SU-DHL-6 (cell line): ENCODE measurements around the gene PTPN13.

Experiments used
- H2AFZ ChIP-seq: fragments of 200-600 bp; sonication (generic); 2 replicates; pipeline ENCODE4 v1.6.1; 2014; ENCODE audit warnings: low read depth, mild to moderate bottlenecking, moderate library complexity, mixed read lengths, antibody characterized with exemption, low read length; ENCODE audit not compliant: severe bottlenecking
- H3F3A ChIP-seq: fragments of 200-600 bp; shearing (Covaris generic); 2 replicates; pipeline ENCODE4 v1.6.0; 2016; ENCODE audit warnings: antibody characterized with exemption, mild to moderate bottlenecking; ENCODE audit not compliant: insufficient read depth
- H3K27ac ChIP-seq: fragments of 200-600 bp; sonication (generic); 2 replicates; pipeline ENCODE4 v1.5.1; 2016; ENCODE audit warnings: low read depth, mild to moderate bottlenecking, low read length, moderate library complexity, mixed read lengths
- H3K27me3 ChIP-seq: fragments of 200-600 bp; sonication (generic), shearing (Covaris generic); 2 replicates; pipeline ENCODE4 v1.6.0; 2014; ENCODE audit warnings: mild to moderate bottlenecking, low read length
- H3K36me3 ChIP-seq: fragments of 200-600 bp; sonication (generic); 2 replicates; pipeline ENCODE4 v1.6.1; 2014; ENCODE audit warnings: mild to moderate bottlenecking, low read length, mixed read lengths
- H3K4me2 ChIP-seq: fragments of 300-600, 200-600 bp; shearing (Covaris generic), sonication (generic); 2 replicates; pipeline ENCODE4 v1.6.0; 2014; ENCODE audit warnings: low read length, low read depth, mild to moderate bottlenecking; ENCODE audit not compliant: poor library complexity, severe bottlenecking
- H3K4me3 ChIP-seq: fragments of 200-600 bp; sonication (generic); 2 replicates; pipeline ENCODE4 v1.5.1; 2014; ENCODE audit warnings: antibody characterized with exemption, low read length, mild to moderate bottlenecking, mixed read lengths; ENCODE audit not compliant: insufficient read depth, poor library complexity, severe bottlenecking
- H3K79me2 ChIP-seq: fragments of 200-600 bp; sonication (generic); 2 replicates; pipeline ENCODE4 v1.6.1; 2014; ENCODE audit warnings: mild to moderate bottlenecking, low read length, moderate library complexity; ENCODE audit not compliant: insufficient read depth
- H3K9ac ChIP-seq: fragments of 200-600 bp; sonication (generic); 2 replicates; pipeline ENCODE4 v1.7.0; 2014; ENCODE audit warnings: mild to moderate bottlenecking, low read length
- H3K9me2 ChIP-seq: fragments of 200-600 bp; sonication (generic); replicated peaks from 2 replicates; pipeline ENCODE4 v1.6.1; 2014; ENCODE audit warnings: low read length; ENCODE audit not compliant: insufficient read depth
- H3K9me3 ChIP-seq: fragments of 200-600 bp; sonication (generic); 2 replicates; pipeline ENCODE4 v1.6.1; 2014; ENCODE audit warnings: low read length, mixed read lengths; ENCODE audit not compliant: insufficient read depth
- H4K20me1 ChIP-seq: fragments of 200-600 bp; sonication (generic); 2 replicates; pipeline ENCODE4 v1.6.1; 2014; ENCODE audit warnings: low read depth, mild to moderate bottlenecking, antibody characterized with exemption, low read length, moderate library complexity, mixed read lengths
- EZH2phosphoT487 ChIP-seq: fragments of 200-600 bp; sonication (generic), shearing (Covaris generic); conservative IDR thresholded peaks from 2 replicates; pipeline ENCODE4 v1.6.1; 2018; ENCODE audit warnings: mild to moderate bottlenecking, antibody characterized with exemption, low read length, moderate library complexity, mixed read lengths
- TF ChIP-seq, protein P1 (sequence below): fragments of 200-600 bp; sonication (generic); IDR thresholded peaks from one replicate; pipeline ENCODE4 v1.5.1; 2017; ENCODE audit warnings: antibody characterized with exemption, mild to moderate bottlenecking, low read length, moderate library complexity; ENCODE audit not compliant: insufficient read depth, poor library complexity, severe bottlenecking

Gene PTPN13

DNA sequence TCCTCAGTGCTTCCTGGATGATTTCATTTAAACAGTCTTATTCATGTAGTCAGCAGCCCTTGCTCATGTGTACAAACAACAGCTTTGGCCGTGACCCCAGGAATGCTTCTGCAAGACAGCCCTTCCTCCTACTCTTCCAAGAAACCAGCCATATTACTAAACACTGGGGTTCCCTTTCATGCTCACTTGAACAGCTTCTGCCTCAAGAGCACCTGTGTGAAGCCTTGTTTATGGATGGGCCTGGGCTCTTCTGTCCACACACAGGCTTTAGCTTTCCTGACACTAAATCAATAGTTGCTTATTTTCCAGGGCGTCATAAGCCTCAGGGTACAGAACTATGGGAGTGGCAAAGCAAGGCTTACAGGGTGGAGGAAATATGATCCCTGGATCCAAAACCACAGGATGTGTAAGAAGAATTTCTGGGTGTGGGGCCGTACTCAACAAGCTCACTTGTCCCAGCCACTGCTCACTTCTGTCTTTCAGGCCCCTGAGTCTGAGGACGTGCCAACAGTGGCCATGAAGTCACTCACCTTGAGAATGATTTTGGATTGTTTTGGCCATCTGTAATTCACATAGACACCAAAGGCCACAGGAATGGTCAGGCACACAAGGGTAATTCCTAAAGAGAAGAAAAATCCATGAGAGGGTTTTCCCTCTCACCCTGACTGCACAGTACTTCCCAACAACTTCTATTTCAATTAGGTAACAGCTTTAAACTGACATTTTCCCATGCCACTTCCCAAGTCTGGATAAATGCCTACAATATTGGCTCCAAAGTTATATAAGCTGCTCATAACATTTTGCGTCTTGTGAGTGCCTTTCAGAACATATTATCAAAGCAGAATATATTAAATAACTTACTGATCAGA, 237.4 kb downstream of the PTPN13 start:
- Histone ChIP-seq H3K4me2 (no peak overlapping the region), H2AFZ (no peak overlapping the region), H3K9ac (no peak overlapping the region), H3K9me3 (no peaks in the 10 kb centered on the region), H3K9me2 (no peaks in the 10 kb centered on the region), H3K27me3 (no peaks in the 10 kb centered on the region), H3K79me2 (no peaks in the 10 kb centered on the region), H3K36me3 (no peaks in the 10 kb centered on the region), H3F3A (no peaks in the 10 kb centered on the region), H3K27ac (no peak overlapping the region), H3K4me3 (no peak overlapping the region), H4K20me1 (no peaks in the 10 kb centered on the region)
- TF ChIP-seq, protein P1, sequence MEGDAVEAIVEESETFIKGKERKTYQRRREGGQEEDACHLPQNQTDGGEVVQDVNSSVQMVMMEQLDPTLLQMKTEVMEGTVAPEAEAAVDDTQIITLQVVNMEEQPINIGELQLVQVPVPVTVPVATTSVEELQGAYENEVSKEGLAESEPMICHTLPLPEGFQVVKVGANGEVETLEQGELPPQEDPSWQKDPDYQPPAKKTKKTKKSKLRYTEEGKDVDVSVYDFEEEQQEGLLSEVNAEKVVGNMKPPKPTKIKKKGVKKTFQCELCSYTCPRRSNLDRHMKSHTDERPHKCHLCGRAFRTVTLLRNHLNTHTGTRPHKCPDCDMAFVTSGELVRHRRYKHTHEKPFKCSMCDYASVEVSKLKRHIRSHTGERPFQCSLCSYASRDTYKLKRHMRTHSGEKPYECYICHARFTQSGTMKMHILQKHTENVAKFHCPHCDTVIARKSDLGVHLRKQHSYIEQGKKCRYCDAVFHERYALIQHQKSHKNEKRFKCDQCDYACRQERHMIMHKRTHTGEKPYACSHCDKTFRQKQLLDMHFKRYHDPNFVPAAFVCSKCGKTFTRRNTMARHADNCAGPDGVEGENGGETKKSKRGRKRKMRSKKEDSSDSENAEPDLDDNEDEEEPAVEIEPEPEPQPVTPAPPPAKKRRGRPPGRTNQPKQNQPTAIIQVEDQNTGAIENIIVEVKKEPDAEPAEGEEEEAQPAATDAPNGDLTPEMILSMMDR: no peak
- no peak for TF ChIP-seq EZH2phosphoT487

DNA sequence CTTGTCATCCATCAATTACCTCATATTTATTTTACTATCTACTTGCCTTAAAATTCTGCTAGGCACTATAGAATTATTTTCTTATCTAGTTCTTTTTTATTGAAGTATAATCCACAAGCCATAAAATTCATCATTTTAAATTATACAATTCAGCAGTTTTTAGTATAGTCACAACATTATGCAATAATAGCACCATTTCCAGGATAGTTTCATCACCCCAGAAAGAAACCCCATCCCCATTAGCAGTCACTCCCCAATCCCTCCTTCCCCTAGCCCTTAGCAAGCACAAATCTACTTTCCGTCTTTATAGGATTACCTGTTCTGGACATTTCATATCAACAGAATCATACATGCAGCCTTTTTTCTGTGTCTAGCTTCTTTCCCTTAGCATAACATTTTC, 239.5 kb downstream of the PTPN13 start:
- Histone ChIP-seq H3F3A (no peaks in the 10 kb centered on the region), H3K36me3 (no peaks in the 10 kb centered on the region), H3K9me3 (no peaks in the 10 kb centered on the region), H3K9ac (no peak overlapping the region), H2AFZ (no peak overlapping the region), H4K20me1 (no peaks in the 10 kb centered on the region), H3K79me2 (no peaks in the 10 kb centered on the region), H3K4me2 (no peak overlapping the region), H3K27ac (no peak overlapping the region), H3K27me3 (no peaks in the 10 kb centered on the region), H3K9me2 (no peaks in the 10 kb centered on the region), H3K4me3 (no peak overlapping the region)
- no peak for TF ChIP-seq EZH2phosphoT487
- TF ChIP-seq, protein P1: no peak

DNA sequence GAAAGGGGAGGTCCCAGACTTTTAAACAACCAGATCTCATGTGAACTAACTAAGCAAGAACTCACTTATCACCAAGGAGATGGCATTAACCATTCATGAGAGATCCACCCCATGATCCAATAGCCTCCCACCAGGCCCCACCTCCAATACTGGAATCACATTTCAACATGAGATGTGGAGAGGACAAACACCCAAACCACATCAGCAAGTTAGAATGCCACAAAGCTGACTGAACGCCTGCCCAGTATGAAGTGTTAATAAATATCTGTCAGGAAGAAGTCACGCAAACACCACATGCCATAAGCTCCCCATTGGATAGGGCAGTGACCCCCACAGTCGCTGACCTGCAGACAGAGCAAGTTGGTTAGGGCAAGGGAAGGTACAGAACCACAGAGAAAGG, 240.8 kb downstream of the PTPN13 start:
- Histone ChIP-seq H3K79me2 (no peaks in the 10 kb centered on the region), H3K27me3 (no peaks in the 10 kb centered on the region), H3K9me3 (no peaks in the 10 kb centered on the region), H3K9ac (no peak overlapping the region), H3K9me2 (no peaks in the 10 kb centered on the region), H2AFZ (no peak overlapping the region), H3K36me3 (no peaks in the 10 kb centered on the region), H3K27ac (no peak overlapping the region), H3F3A (no peaks in the 10 kb centered on the region), H3K4me2 (no peak overlapping the region), H4K20me1 (no peaks in the 10 kb centered on the region), H3K4me3 (no peak overlapping the region)
- TF ChIP-seq EZH2phosphoT487: no peak
- TF ChIP-seq, protein P1: no peak
